Ishikawa (cell line): Measurements from ENCODE around the gene TNS3.

Experiments
- ZBTB7A ChIP-seq: IDR thresholded peaks from 2 replicates; pipeline ENCODE4 v1.6.1; 2012; ENCODE audit warnings: low read depth
- TF ChIP-seq, protein P1 (sequence below): IDR thresholded peaks from 2 replicates; pipeline ENCODE4 v1.6.1; 2012
- TF ChIP-seq, protein P2 (sequence below): IDR thresholded peaks from 2 replicates; pipeline ENCODE4 v1.6.1; 2012

DNA sequence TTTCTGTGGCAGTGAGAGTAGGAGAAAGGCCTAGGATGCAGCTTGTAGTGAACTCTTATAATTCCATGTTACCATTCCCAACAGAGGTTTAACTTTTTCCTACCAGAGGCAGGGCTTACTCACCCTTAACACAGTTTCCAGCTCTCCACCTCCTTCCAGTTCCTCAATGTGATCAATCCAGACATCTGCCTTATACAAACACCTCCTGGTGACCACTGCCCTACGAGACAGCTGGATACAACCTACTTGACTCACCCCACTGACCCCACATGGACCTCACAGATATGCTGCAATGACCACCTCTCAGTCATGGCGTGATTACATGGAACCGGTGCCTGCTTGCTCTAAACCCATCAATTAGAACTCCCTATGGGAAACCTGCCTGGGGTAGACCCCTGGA, 326.5 kb downstream of the TNS3 start:
- TF ChIP-seq, protein P1, sequence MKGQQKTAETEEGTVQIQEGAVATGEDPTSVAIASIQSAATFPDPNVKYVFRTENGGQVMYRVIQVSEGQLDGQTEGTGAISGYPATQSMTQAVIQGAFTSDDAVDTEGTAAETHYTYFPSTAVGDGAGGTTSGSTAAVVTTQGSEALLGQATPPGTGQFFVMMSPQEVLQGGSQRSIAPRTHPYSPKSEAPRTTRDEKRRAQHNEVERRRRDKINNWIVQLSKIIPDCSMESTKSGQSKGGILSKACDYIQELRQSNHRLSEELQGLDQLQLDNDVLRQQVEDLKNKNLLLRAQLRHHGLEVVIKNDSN = no peak
- TF ChIP-seq ZBTB7A = no peak
- TF ChIP-seq, protein P2, sequence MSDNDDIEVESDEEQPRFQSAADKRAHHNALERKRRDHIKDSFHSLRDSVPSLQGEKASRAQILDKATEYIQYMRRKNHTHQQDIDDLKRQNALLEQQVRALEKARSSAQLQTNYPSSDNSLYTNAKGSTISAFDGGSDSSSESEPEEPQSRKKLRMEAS = no peak
